MM.1S (cell line): ENCODE results near the gene PTPRE.

Source experiments
- EZH2 ChIP-seq: fragments of 300-600 bp; sonication (generic); optimal IDR thresholded peaks from 2 replicates; pipeline ENCODE3; 2017; ENCODE audit warnings: low read depth, mild to moderate bottlenecking, antibody characterized with exemption, low read length, mixed read lengths
- EZH2phosphoT487 ChIP-seq: fragments of 300-600 bp; sonication (generic); IDR thresholded peaks from 2 replicates; pipeline ENCODE4 v1.6.1; 2018; ENCODE audit warnings: antibody characterized with exemption, low read length
- TF ChIP-seq, protein P1 (sequence below): fragments of 300-600 bp; sonication (generic); IDR thresholded peaks from 2 replicates; pipeline ENCODE4 v1.5.1; 2016; ENCODE audit warnings: antibody characterized with exemption, low read length, mixed read lengths

DNA sequence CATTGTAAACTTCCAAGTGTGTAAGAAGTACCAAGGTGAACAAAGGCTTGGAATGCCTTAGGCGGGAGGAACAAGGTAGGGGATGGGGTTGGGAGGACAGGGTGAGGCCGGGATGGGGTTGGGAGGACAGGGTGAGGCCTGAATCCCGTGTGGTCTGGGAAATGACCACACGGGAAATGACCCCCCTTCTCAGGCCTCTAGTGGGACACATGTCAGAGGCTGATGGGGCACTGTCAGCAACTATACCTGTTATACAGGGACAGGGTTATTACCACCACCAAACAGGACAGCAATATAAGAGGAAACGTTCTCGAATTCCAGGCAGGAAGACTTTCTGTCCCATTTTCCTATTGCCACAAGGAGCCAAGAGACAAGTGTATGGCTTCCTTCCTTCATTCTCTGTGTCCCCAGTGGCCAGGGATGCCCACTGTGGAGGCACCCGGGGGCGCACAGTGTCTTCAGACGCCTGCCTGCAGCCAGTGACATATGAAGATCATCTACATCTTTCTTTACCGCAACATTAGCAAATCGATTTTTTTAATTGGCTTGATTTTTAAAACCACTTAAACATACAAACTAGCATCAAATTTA lies 218.0 kb downstream of the PTPRE start:
- TF ChIP-seq, protein P1, sequence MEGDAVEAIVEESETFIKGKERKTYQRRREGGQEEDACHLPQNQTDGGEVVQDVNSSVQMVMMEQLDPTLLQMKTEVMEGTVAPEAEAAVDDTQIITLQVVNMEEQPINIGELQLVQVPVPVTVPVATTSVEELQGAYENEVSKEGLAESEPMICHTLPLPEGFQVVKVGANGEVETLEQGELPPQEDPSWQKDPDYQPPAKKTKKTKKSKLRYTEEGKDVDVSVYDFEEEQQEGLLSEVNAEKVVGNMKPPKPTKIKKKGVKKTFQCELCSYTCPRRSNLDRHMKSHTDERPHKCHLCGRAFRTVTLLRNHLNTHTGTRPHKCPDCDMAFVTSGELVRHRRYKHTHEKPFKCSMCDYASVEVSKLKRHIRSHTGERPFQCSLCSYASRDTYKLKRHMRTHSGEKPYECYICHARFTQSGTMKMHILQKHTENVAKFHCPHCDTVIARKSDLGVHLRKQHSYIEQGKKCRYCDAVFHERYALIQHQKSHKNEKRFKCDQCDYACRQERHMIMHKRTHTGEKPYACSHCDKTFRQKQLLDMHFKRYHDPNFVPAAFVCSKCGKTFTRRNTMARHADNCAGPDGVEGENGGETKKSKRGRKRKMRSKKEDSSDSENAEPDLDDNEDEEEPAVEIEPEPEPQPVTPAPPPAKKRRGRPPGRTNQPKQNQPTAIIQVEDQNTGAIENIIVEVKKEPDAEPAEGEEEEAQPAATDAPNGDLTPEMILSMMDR = no peak
- no peak for TF ChIP-seq EZH2
- TF ChIP-seq EZH2phosphoT487 = no peak
